ENCODE results near the gene ETV3. TPM values are rescaled to one million over a fixed set of nuclear protein-coding genes. Genes with fewer than 3 reads are reported as not detected.

The ETV3 gene
- total RNA-seq, 1 experiment from 2014 or later, result 21.2 TPM

GRCh38 chr1:157106813-157107189, 31.4 kb downstream of the ETV3 start:
- Histone ChIP-seq H3K4me2 (ENCODE audit: low read length) (0 out of 2 replicates have a peak overlapping the region, but pooled peaks have one; percentile 15), H2AFZ (ENCODE audit: low read depth, low read length, poor library complexity, severe bottlenecking) (no peak overlapping the region), H3K27me3 (ENCODE audit: insufficient read depth, low read length) (peaks cover 22% of the 10 kb centered on the region; the same call in 1 of the 2 replicates), H3K4me3 (replicated peaks in 1 of 2; ENCODE audit: low read depth in 1 of 2, low read length in 2 of 2) (no peak overlapping the region), H3K9ac (ENCODE audit: low read length) (no peak overlapping the region), H3K9me2 (ENCODE audit: insufficient read depth) (no peaks in the 10 kb centered on the region), H4K20me1 (ENCODE audit: insufficient read depth) (no peaks in the 10 kb centered on the region), H3K36me3 (ENCODE audit: control insufficient read depth in 1 of 2, insufficient read depth in 2 of 2, low read length in 2 of 2) (no peaks in the 10 kb centered on the region), H3K27ac (ENCODE audit: low read depth, low read length) (no peak overlapping the region), H3K4me1 (ENCODE audit: control insufficient read depth in 1 of 2, insufficient read depth in 2 of 2, low read length in 2 of 2) (peaks cover 0 to 10% of the 10 kb centered on the region in 2 experiments; a peak in 2 of 4 replicates), H3K9me3 (ENCODE audit: control insufficient read depth in 1 of 2, insufficient read depth in 1 of 2, low read depth in 1 of 2, low read length in 2 of 2) (no peaks in the 10 kb centered on the region), H3K79me2 (ENCODE audit: insufficient read depth, low read length) (no peaks in the 10 kb centered on the region)
- intact Hi-C loops (cut with micrococcal nuclease), result no loop called here
- no peak for ATAC-seq
- DNase-seq (ENCODE audit: low read depth, low spot score), result no peak
- TF ChIP-seq EZH2 (IDR thresholded peaks at IDR 0.05), result no peak
- no TSS peak for BruUV-seq (replicated peaks)
- CTCF ChIA-PET, result interaction anchor here (0.9 kb wide), 1 partner anchor 17 kb away, joined by 4 read pairs; no protein-coding TSS in a partner anchor
- POLR2A ChIA-PET, result no interaction called here
- RAD21 ChIA-PET (ENCODE audit: low non-redundant PET in 1 of 2, low total read pairs in 2 of 2, uncharacterized antibody in 2 of 2, unreplicated experiment in 2 of 2), result no interaction called here

DNA sequence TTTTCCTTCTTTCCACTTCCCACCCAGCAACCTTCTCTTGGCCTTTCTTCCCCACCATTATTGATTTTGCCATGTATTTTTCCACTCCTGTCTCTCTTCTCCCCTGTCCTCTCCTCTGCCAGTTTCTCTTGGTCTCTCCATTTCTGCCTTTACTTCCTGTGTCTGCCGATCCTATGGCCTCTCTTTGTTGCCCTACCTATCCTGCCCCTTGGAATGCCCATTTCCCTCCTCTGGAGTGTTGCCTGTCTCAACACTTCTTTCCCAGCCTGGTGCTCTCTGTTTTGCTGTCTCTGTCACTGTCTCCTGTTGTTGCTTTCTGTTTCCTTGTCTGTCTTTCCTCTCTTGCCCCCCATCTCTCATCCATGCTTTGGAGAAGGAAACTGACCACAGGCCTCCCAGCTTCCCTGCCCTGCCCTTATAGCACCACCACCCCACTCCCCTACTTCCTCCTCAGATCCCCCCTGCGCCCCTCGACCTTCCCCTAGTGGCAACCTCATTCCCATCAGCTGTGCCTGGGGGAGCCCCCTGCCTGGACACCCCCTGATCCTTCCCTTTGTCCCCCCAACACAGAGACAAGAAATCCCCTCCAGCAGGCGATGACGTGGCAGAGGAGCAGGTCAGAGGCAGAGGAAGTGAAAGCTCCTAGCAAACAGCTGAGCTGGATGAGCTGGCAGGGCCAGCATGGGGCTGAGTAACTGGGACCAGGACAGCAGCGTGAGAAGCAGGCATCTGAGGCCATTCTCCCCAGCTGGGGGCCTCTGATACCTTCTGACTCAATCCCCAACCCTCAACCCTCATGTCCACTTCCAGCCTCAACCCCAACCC, 32.0 kb downstream of the ETV3 start:
- no peaks in the 10 kb centered on the region for H4K20me1 ChIP-seq (ENCODE audit: insufficient read depth)
- RAD21 ChIA-PET (ENCODE audit: low non-redundant PET in 1 of 2, low total read pairs in 2 of 2, uncharacterized antibody in 2 of 2, unreplicated experiment in 2 of 2), result no interaction called here
- peaks cover 22% of the 10 kb centered on the region; the same call in 1 of the 2 replicates for H3K27me3 ChIP-seq (ENCODE audit: insufficient read depth, low read length)
- no peak for DNase-seq (ENCODE audit: low read depth, low spot score)
- no peaks in the 10 kb centered on the region for H3K36me3 ChIP-seq (ENCODE audit: control insufficient read depth in 1 of 2, insufficient read depth in 2 of 2, low read length in 2 of 2)
- peak; percentile 53; the same call in 1 of the 2 replicates for ATAC-seq
- no peaks in the 10 kb centered on the region for H3K9me2 ChIP-seq (ENCODE audit: insufficient read depth)
- peaks cover 0 to 10% of the 10 kb centered on the region in 2 experiments; a peak in 2 of 4 replicates for H3K4me1 ChIP-seq (ENCODE audit: control insufficient read depth in 1 of 2, insufficient read depth in 2 of 2, low read length in 2 of 2)
- intact Hi-C loops (cut with micrococcal nuclease), result no loop called here
- H3K27ac ChIP-seq (ENCODE audit: low read depth, low read length), result no peak overlapping the region
- H3K9ac ChIP-seq (ENCODE audit: low read length), result no peak overlapping the region
- CTCF ChIA-PET, result interaction anchor here (0.6 to 1.3 kb wide), 2 partner anchors 15 to 16 kb away, joined by 3 to 6 read pairs (median 4); no protein-coding TSS in a partner anchor
- POLR2A ChIA-PET, result no interaction called here
- no peaks in the 10 kb centered on the region for H3K9me3 ChIP-seq (ENCODE audit: control insufficient read depth in 1 of 2, insufficient read depth in 1 of 2, low read depth in 1 of 2, low read length in 2 of 2)
- no peaks in the 10 kb centered on the region for H3K79me2 ChIP-seq (ENCODE audit: insufficient read depth, low read length)
- no peak overlapping the region for H2AFZ ChIP-seq (ENCODE audit: low read depth, low read length, poor library complexity, severe bottlenecking)
- H3K4me2 ChIP-seq (ENCODE audit: low read length), result 0 out of 2 replicates have a peak overlapping the region, but pooled peaks have one; percentile 15
- H3K4me3 ChIP-seq (replicated peaks in 1 of 2; ENCODE audit: low read depth in 1 of 2, low read length in 2 of 2), result no peak overlapping the region
- BruUV-seq (replicated peaks), result no TSS peak
- TF ChIP-seq CBX3 (IDR thresholded peaks at IDR 0.05; ENCODE audit: low read depth), result no peak
- no peak for TF ChIP-seq POLR2AphosphoS5 (IDR thresholded peaks at IDR 0.05; ENCODE audit: low read depth, low read length)
- no peak for TF ChIP-seq ZFX (IDR thresholded peaks at IDR 0.05)
- no peak for TF ChIP-seq ZBTB33 (IDR thresholded peaks at IDR 0.05; ENCODE audit: extremely low read depth, insufficient replicate concordance, low read length)
- no peak for TF ChIP-seq SRF (IDR thresholded peaks at IDR 0.05; ENCODE audit: low read depth)
- no peak for TF ChIP-seq ELF1 (IDR thresholded peaks at IDR 0.05; ENCODE audit: borderline replicate concordance, low read depth)
- no peak for TF ChIP-seq CTCF (IDR thresholded peaks at IDR 0.05 in 2 of 3, conservative IDR thresholded peaks at IDR 0.05 in 1 of 3; ENCODE audit: borderline replicate concordance in 1 of 3, insufficient read depth in 1 of 3, low read depth in 2 of 3, low read length in 2 of 3)
- no peak for TF ChIP-seq RAD21 (IDR thresholded peaks at IDR 0.05; ENCODE audit: low read depth)
- no peak for TF ChIP-seq SIN3A (IDR thresholded peaks at IDR 0.05; ENCODE audit: low read depth)
- TF ChIP-seq EZH2 (IDR thresholded peaks at IDR 0.05), result no peak
- no peak for TF ChIP-seq JUND (IDR thresholded peaks at IDR 0.05)
